HG03457 (cell line): ENCODE data around the gene KCNJ9.

Experiments
- ATAC-seq: cut with Tn5 transposase; IDR thresholded peaks from one replicate; pipeline ENCODE4 v1.9.1; 2021; ENCODE audit warnings: moderate number of reproducible peaks; ENCODE audit not compliant: unreplicated experiment

Gene KCNJ9

DNA sequence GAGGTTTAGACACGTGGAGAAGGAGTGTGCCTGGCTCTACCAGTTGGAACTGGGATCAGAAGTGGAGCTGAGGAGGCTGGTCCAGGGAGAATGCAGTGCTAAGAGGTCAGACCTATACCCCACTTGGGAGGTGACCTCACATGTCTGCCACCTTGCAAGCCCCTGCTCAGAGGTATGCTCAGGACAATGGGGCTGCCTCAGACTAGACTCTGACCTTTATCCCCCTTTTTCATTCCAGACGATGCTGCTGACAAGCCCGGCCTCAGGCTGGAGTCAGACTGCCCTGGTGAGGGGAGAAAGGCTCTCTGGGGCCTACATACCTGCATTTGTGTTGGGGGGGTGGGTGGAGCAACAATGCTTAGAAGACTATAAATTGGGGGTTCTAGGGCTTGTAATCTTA lies 16.6 kb upstream of the KCNJ9 start:
- no peak for ATAC-seq

DNA sequence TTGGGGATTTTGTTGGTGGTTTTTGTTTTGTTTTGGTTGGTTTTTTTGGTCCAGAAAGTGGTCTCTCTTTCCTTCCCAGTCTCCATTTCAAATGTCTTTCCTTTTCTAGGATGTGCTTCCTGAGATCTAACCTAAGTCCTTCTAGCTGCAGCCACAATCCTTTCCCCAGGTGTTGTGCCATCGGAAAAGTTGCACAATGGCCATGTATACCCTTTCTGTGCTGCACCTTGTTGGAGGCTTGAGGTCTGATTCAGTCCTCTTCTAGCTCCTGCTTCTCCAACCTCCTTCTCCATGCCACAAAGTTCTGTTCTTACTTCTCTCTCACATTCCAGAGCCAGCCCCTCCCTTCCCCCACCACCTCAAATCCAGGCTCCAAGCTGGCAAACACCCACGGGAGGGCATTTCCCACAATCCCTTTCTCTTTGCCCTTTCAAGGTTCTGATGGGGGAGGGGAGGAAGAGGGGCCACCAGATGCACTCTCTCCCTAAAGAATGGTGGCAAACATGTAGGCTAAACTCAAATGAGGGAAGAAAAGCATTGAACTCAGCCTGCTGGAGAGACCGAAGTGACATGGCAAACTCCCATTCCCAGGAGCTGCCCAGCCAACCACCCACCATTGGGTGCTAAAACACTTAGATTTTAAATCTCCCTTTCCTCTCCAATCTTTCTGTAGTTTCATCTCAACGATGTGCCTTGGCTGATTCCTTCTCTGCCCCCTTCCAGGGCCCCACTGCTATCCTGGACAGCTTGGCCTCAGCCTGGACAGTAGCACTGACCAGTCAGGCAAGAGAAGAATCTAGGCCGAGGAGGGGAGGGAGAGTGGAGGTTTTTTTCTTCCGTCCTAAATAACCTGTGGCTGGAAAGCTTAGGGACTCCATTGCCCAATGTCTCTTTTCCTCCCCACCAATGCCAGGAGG lies 14.3 kb upstream of the KCNJ9 start:
- no peak for ATAC-seq

DNA sequence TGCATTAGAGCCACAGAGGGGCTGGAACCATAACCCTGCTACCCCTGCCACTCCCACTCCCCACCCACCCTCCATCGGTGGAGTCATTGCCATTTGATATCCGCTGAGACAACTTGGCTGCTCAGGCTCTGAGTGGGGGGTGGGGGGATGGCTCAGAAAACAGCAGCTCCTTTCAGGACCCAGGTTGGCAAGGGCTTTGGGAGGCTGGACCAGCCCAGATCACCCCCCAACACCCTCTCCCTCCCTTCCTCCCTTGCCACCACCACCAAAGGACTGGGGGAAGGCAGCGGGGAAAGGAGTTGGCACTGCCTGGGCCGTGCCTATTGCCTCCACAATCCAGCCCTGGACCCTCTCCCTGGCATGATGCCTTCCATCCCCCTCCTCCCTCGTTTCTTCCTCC lies 13.1 kb upstream of the KCNJ9 start:
- ATAC-seq, result no peak

DNA sequence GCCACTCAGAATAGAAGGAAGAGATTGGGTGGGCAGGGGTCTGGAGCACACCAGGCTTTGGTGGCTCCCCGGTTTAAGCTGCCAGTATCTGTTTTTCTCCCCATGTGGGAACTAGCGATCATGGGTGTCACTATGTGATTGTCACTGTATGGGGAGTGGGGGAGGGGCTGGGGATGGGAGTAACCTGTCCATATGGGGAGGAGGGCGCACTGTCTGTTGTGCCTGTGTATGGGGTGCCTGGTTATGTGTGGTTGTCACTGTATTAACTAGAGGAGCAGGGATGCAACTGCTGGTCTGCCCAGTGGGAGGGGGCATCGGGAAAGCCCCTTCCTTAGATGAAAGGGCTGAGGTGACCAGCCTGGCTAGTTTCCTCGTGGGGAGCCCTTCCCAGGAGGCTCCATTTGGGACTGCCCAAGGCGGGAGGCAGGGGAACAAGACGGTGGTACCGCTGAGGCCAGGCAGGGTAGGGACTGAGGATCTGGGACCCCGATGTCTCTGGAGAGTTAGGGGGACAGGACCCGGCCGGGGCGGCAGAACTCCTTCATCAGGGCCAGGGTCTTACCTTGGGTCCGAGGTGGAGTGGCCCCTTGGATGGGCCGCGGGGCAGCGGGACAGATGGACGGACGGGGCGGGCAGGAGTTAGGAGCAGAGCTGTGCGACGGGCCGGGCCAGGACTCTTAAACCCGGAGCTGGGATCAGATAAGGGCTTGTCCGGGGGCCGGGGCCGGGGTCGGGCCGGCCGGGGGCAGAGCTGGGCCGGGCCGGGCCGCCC lies 11.7 kb upstream of the KCNJ9 start, which contains the start of gene KCNJ10:
KCNJ10 (minus strand) TSS at position 701 of the 772 bp plus-strand sequence. CDS start 27,628 bp downstream, outside the sequence.
- no peak for ATAC-seq

DNA sequence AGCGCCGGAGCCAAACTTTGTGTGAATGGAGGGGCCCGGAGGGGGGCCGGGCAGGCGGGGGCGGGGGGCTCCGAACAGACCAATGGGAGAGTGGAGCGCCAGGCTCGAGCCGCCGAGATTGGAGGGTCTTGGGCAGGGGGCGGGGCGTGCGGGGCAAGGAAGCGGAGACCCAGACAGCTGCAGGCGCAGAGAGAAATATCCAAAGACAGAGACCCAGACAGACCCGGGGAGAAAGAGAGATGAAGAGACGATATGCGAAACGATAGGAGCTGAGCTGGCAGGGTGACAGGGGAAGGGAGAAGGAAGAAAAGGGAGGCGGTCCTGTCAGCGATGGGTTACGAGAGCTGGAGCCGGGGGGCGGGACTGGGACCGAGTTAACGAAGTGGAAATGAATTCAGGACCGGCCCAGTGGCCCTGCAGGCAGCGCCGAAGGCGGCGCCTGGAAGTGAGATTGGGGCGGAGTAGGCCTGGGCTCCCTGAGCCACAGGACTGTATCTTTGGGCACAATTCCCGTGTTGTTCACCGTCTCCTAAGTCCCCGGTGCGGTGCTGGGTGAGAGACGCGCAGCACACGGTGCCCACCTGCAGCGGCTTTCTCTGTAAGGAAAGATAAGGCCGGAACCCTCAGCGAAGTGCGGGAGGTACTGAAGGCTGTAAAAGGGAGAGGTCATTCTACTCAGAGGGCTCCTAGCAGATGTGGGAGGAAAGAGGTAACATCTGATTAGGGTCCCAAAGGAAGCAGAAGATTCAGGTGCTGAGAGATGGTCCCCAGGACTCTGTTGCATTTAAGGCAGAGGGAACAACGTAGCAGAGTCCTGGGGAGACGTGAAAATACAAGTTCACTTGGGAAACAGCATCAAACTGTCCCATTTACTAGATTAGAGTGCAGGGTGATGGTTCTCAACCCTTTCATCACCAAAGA lies 10.8 kb upstream of the KCNJ9 start:
- ATAC-seq, result no peak

DNA sequence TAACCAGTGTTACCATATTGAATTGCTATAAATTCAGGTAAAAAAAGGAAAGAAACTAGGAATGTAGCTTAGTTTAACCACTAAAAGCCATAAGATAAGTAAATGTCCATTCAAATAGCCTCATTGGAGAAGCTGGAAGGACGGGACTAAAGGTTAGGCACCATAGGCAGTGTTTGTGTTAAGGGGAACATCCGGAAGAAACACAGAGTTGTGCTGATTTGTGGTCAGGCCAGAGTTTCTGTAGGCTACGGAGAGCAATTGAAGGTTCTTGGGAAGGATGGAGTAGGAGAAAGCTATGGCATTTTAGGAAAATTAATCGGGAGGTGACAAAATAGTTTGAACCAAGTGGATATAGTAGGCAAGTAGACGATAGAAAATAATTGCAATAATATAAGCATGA lies 10.0 kb upstream of the KCNJ9 start:
- no peak for ATAC-seq

GRCh38 chr1:160074865-160075264 lies 6.5 kb upstream of the KCNJ9 start:
- no peak for ATAC-seq

DNA sequence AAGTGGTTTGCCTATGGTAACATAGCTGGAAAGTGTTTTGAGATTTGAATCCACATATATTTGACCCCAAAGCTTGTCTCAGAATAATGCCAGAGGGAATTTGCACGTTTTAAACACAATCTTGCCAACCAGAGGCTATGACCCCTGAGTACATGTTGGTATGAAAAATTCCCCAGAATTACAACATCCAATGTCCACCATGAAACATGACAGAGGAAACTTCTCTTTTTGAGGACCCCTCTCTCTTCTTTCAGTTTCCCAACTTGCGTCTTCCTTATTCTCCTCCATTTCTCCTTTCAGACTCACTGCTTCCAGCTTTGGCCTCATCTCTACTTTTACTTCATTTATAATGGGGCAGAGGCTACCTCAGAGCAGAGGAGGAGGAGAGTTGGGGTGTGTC lies 5.5 kb upstream of the KCNJ9 start:
- ATAC-seq, result no peak

DNA sequence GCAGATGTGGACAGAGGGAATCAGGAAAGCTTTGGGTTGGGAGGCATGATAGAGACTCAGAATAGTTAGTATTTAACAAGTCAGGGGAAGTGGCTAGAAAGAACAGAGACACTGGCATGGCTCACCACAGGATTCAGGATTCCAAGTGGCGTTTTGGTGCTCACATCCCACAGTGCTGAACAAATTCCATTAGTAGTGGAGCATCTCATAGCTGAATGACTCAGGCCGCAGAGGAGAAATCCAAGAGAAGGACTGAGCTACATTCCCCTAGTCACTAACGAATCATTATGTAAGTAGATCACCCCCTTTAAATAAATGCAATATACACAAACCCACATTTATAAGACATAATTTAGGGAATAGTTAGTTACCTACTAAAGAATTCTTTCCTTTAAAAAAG lies 5.0 kb upstream of the KCNJ9 start:
- no peak for ATAC-seq

GRCh38 chr1:160077486-160077885 lies 3.9 kb upstream of the KCNJ9 start:
- ATAC-seq, result no peak

DNA sequence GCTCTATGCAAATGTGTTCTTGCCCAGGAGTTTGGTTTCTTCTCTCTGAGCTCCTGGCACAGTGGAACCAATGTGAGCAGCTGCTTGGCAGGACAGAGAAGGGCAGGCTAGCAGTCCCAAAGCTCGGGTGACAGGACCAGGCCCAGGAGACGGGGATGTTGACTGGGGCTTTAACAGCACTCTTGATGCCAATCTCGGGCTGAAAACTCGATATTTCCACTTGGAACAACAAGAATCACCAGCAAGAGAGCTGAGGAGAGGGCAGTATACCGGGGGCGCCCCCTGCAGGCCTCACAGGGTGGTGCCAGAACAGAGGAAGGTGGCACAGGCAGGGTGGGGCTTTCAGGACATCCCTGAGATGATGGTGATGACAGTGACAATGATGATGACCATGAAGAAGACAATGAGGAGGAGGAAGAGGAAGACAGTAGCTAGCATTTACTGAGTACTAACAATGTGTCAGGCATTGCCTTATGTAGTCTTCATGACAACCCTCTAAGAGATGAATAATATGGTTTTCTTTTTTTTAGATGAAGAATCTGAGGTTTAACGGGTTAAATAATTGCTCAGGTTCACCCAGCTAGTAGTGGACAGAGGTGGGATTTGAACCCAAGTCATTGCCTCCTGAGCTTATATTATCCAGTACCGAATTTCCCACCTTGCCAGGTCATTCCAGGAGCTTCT lies 2.7 kb upstream of the KCNJ9 start:
- ATAC-seq, result no peak

DNA sequence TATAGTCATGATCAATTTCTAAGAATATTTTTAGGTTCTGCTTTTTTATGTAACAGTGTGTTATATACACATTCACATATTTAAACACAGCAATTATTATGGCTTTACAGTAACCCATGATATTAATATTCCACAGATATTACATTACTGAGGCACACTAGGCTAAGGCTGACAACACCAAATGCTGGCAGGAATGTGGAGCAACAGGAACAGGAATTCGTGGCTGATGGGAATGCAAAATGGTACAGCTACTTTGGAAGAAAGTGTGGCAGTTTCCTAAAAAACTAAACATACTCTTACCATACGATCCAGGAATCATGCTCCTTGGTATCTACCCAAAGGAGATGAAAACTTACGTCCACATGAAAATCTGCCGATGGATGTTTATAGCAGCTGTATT lies 1.9 kb upstream of the KCNJ9 start:
- ATAC-seq, result no peak

- ATAC-seq, result no peak
Observed at GRCh38 chr1:160080381-160081100, 797 bp upstream of the KCNJ9 start.

- ATAC-seq, result no peak
Observed at GRCh38 chr1:160082487-160082886, 1.1 kb downstream of the KCNJ9 start.

GRCh38 chr1:160082926-160083325 lies 1.6 kb downstream of the KCNJ9 start:
- no peak for ATAC-seq

- ATAC-seq, result no peak
Observed at GRCh38 chr1:160083968-160084770, 2.8 kb downstream of the KCNJ9 start.

DNA sequence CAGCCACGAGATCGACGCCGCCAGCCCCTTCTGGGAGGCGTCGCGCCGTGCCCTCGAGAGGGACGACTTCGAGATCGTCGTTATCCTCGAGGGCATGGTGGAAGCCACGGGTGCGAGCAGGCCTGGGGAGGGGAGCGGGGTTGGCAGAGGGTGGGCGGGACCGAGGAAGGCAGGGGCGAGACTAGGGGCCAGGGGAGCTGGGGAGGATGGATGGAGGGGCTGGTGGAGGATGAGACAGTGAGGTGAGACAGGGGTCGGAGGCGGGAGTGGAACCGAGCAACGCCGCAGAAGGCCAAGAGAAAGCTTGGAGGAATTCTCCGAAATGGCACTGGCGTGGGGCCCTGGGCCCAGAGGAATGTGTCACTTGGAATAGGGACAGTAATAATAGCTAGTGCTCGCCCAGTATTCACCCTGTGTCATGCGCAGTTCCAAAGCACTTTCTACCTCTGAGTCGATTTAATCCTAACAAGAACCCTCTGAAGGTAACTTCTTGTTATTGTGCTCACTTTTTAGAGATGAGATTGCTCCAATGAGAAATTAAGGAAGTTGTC lies 3.5 kb downstream of the KCNJ9 start:
- no peak for ATAC-seq

- ATAC-seq, result no peak
Observed at GRCh38 chr1:160085686-160086455, 4.5 kb downstream of the KCNJ9 start.
